CD4-positive, CD25-positive, alpha-beta regulatory T cell (primary cell): ENCODE data around the gene ANKRD11. TPM values are rescaled to one million over a fixed set of nuclear protein-coding genes. Genes with fewer than 3 reads are reported as not detected.

Experiments used
- ATAC-seq, 2 donors: fragments of 150-1000 bp; cut with Tn5 transposase; one replicate each; pipeline ENCODE4 v1.10.0; 2021; ENCODE audit warnings: low read depth in 2 of 2, moderate number of reproducible peaks in 2 of 2, moderate library complexity in 1 of 2
- DNase-seq, 3 donors: peaks; one replicate each; pipeline versions ENCODE4 v3.0.0 to v3.0.0-alpha.2; 2012 to 2022; ENCODE audit warnings: mixed read lengths in 1 of 3
- H3K27ac ChIP-seq: one replicate; pipeline ENCODE4 v1.7.0; 2013; ENCODE audit warnings: mild to moderate bottlenecking, low read length; ENCODE audit not compliant: insufficient read depth, poor library complexity, severe bottlenecking
- H3K27me3 ChIP-seq: one replicate; pipeline ENCODE4 v1.7.0; 2013; ENCODE audit warnings: low read length; ENCODE audit not compliant: control insufficient read depth, insufficient read depth
- H3K36me3 ChIP-seq: one replicate; pipeline ENCODE4 v1.7.0; 2013; ENCODE audit warnings: mild to moderate bottlenecking, low read length, moderate library complexity; ENCODE audit not compliant: control insufficient read depth, insufficient read depth
- H3K4me1 ChIP-seq: 2 replicates; pipeline ENCODE4 v1.7.0; 2013; ENCODE audit warnings: mild to moderate bottlenecking, low read length; ENCODE audit not compliant: insufficient read depth, control insufficient read depth, poor library complexity, severe bottlenecking
- H3K4me3 ChIP-seq: one replicate; pipeline ENCODE4 v1.7.0; 2013; ENCODE audit warnings: low read depth, mild to moderate bottlenecking, low read length, moderate library complexity
- H3K9me3 ChIP-seq, 2 experiments: 1 replicate in 1 of 2; 2 replicates in 1 of 2; pipeline ENCODE4 v1.7.0; 2013; ENCODE audit warnings: low read length in 2 of 2, mild to moderate bottlenecking in 1 of 2, moderate library complexity in 1 of 2; ENCODE audit not compliant: control insufficient read depth in 2 of 2
- H3K27ac Mint-ChIP-seq, 3 donors: one replicate each; pipeline ENCODE4 v1.8.0; 2020 to 2022; ENCODE audit warnings: mild to moderate bottlenecking in 3 of 3, mixed read lengths in 3 of 3, moderate library complexity in 2 of 3
- H3K27me3 Mint-ChIP-seq: one replicate; pipeline ENCODE4 v1.8.0; 2022; ENCODE audit warnings: mild to moderate bottlenecking, mixed read lengths
- H3K36me3 Mint-ChIP-seq: one replicate; pipeline ENCODE4 v1.8.0; 2020; ENCODE audit warnings: mixed read lengths
- H3K4me1 Mint-ChIP-seq, 4 donors: one replicate each; pipeline ENCODE4 v1.8.0; 2020 to 2022; ENCODE audit warnings: mixed read lengths in 4 of 4, mild to moderate bottlenecking in 1 of 4
- H3K4me3 Mint-ChIP-seq, 4 donors: one replicate each; pipeline ENCODE4 v1.8.0; 2020 to 2022; ENCODE audit warnings: mild to moderate bottlenecking in 4 of 4, mixed read lengths in 4 of 4, moderate library complexity in 3 of 4
- H3K9me3 Mint-ChIP-seq, 7 donors: one replicate each; pipeline ENCODE4 v1.8.0; 2020 to 2022; ENCODE audit warnings: mixed read lengths in 7 of 7, mild to moderate bottlenecking in 3 of 7, moderate library complexity in 2 of 7
- polyA plus RNA-seq, 4 donors: library from polyadenylated mRNA; unstranded; fragments of 300-500 nt; fragmentation: Illumina TruSeq; gene quantifications; one replicate each; pipeline ENCODE4 v1.2.3, GENCODE V29; 2021
- total RNA-seq: library from RNA; stranded (reverse); gene quantifications from one replicate; pipeline ENCODE4 v1.2.3, GENCODE V29; 2022

Gene ANKRD11
- total and polyA plus RNA-seq, 5 donors from 2014 or later, result 8.7 to 323 (median 18.6) TPM

- Mint-ChIP-seq H3K27ac (peak overlapping the region in 1 of 3 donors; percentile 65), H3K9me3 (peaks cover 0 to 3% (median 0%) of the 10 kb centered on the region in 7 donors), H3K4me3 (peak overlapping the region in 1 of 4 donors; percentile 61), H3K36me3 (peaks cover 13% of the 10 kb centered on the region), H3K4me1 (peaks cover 24 to 93% (median 54%) of the 10 kb centered on the region in 4 donors), H3K27me3 (no peaks in the 10 kb centered on the region)
- Histone ChIP-seq H3K9me3 (no peaks in the 10 kb centered on the region), H3K4me3 (no peak overlapping the region), H3K27me3 (no peaks in the 10 kb centered on the region), H3K36me3 (peaks cover 21% of the 10 kb centered on the region), H3K4me1 (peaks cover 53% of the 10 kb centered on the region), H3K27ac (no peak overlapping the region)
- DNase-seq (no peak), ATAC-seq (no peak)
Observed at GRCh38 chr16:89375021-89375420, 115.3 kb downstream of the ANKRD11 start.

- Histone ChIP-seq H3K4me3 (no peak overlapping the region), H3K27me3 (no peaks in the 10 kb centered on the region), H3K36me3 (peaks cover 24% of the 10 kb centered on the region), H3K27ac (no peak overlapping the region), H3K9me3 (no peaks in the 10 kb centered on the region), H3K4me1 (peaks cover 57% of the 10 kb centered on the region)
- no peaks in the 10 kb centered on the region for H3K27me3 Mint-ChIP-seq
- H3K27ac Mint-ChIP-seq, result peak overlapping the region in 2 of 3 donors; percentile 14 to 65
- H3K36me3 Mint-ChIP-seq, result peaks cover 13% of the 10 kb centered on the region
- DNase-seq (no peak), ATAC-seq (no peak)
- peak overlapping the region in 2 of 4 donors; percentile 4 to 61 for H3K4me3 Mint-ChIP-seq
- H3K4me1 Mint-ChIP-seq, result peaks cover 18 to 93% (median 53%) of the 10 kb centered on the region in 4 donors
- peaks cover 0 to 3% (median 0%) of the 10 kb centered on the region in 7 donors for H3K9me3 Mint-ChIP-seq
Observed at GRCh38 chr16:89374393-89374960, 115.9 kb downstream of the ANKRD11 start.

GRCh38 chr16:89373355-89374110 lies 116.8 kb downstream of the ANKRD11 start:
- H3K27ac ChIP-seq, result no peak overlapping the region
- H3K4me3 ChIP-seq, result no peak overlapping the region
- no peak for ATAC-seq
- H3K27me3 ChIP-seq, result no peaks in the 10 kb centered on the region
- DNase-seq, result no peak
- peaks cover 13% of the 10 kb centered on the region for H3K36me3 Mint-ChIP-seq
- no peak overlapping the region for H3K27ac Mint-ChIP-seq
- H3K4me1 ChIP-seq, result peaks cover 55% of the 10 kb centered on the region
- H3K4me1 Mint-ChIP-seq, result peaks cover 17 to 94% (median 56%) of the 10 kb centered on the region in 4 donors
- H3K4me3 Mint-ChIP-seq, result peak overlapping the region in 1 of 4 donors; percentile 35
- H3K27me3 Mint-ChIP-seq, result no peaks in the 10 kb centered on the region
- peaks cover 31% of the 10 kb centered on the region for H3K36me3 ChIP-seq
- H3K9me3 ChIP-seq, result no peaks in the 10 kb centered on the region
- peaks cover 0 to 3% (median 0%) of the 10 kb centered on the region in 7 donors for H3K9me3 Mint-ChIP-seq

- no peak overlapping the region for H3K4me3 ChIP-seq
- Mint-ChIP-seq H3K27ac (no peak overlapping the region), H3K36me3 (peaks cover 16% of the 10 kb centered on the region), H3K4me3 (no peak overlapping the region), H3K27me3 (no peaks in the 10 kb centered on the region), H3K4me1 (peaks cover 11 to 93% (median 54%) of the 10 kb centered on the region in 4 donors), H3K9me3 (peaks cover 0 to 3% (median 0%) of the 10 kb centered on the region in 7 donors)
- no peak overlapping the region for H3K27ac ChIP-seq
- H3K9me3 ChIP-seq, result no peaks in the 10 kb centered on the region
- no peak for ATAC-seq
- no peak for DNase-seq
- H3K4me1 ChIP-seq, result peaks cover 53% of the 10 kb centered on the region
- peaks cover 31% of the 10 kb centered on the region for H3K36me3 ChIP-seq
- H3K27me3 ChIP-seq, result no peaks in the 10 kb centered on the region
Observed at GRCh38 chr16:89371968-89372634, 118.3 kb downstream of the ANKRD11 start.

GRCh38 chr16:89371386-89371785 lies 119.0 kb downstream of the ANKRD11 start:
- Histone ChIP-seq H3K36me3 (peaks cover 31% of the 10 kb centered on the region), H3K27me3 (no peaks in the 10 kb centered on the region), H3K4me3 (no peak overlapping the region), H3K27ac (no peak overlapping the region), H3K9me3 (no peaks in the 10 kb centered on the region), H3K4me1 (peaks cover 55% of the 10 kb centered on the region)
- Mint-ChIP-seq H3K27ac (no peak overlapping the region), H3K4me3 (peak overlapping the region in 1 of 4 donors; percentile 46), H3K27me3 (no peaks in the 10 kb centered on the region), H3K4me1 (peaks cover 11 to 93% (median 52%) of the 10 kb centered on the region in 4 donors), H3K36me3 (peaks cover 20% of the 10 kb centered on the region), H3K9me3 (peaks cover 0 to 3% (median 0%) of the 10 kb centered on the region in 7 donors)
- ATAC-seq (no peak), DNase-seq (no peak)

GRCh38 chr16:89370601-89371000 lies 119.8 kb downstream of the ANKRD11 start:
- peaks cover 31% of the 10 kb centered on the region for H3K36me3 ChIP-seq
- peaks cover 55% of the 10 kb centered on the region for H3K4me1 ChIP-seq
- Mint-ChIP-seq H3K27me3 (no peaks in the 10 kb centered on the region), H3K36me3 (peaks cover 23% of the 10 kb centered on the region), H3K27ac (peak overlapping the region in 2 of 3 donors; percentile 36 to 69), H3K4me3 (peak overlapping the region in 1 of 4 donors; percentile 49), H3K4me1 (peaks cover 11 to 93% (median 49%) of the 10 kb centered on the region in 4 donors), H3K9me3 (no peaks in the 10 kb centered on the region)
- ATAC-seq (no peak), DNase-seq (no peak)
- H3K9me3 ChIP-seq, result no peaks in the 10 kb centered on the region
- H3K27ac ChIP-seq, result no peak overlapping the region
- no peaks in the 10 kb centered on the region for H3K27me3 ChIP-seq
- no peak overlapping the region for H3K4me3 ChIP-seq

- H3K9me3 ChIP-seq, result no peaks in the 10 kb centered on the region
- H3K27me3 Mint-ChIP-seq, result no peaks in the 10 kb centered on the region
- H3K4me3 ChIP-seq, result no peak overlapping the region
- H3K27ac Mint-ChIP-seq, result peak overlapping the region in 1 of 3 donors; percentile 69
- H3K36me3 Mint-ChIP-seq, result peaks cover 23% of the 10 kb centered on the region
- H3K4me1 Mint-ChIP-seq, result peaks cover 13 to 94% (median 53%) of the 10 kb centered on the region in 4 donors
- DNase-seq (no peak), ATAC-seq (no peak)
- peaks cover 31% of the 10 kb centered on the region for H3K36me3 ChIP-seq
- no peaks in the 10 kb centered on the region for H3K9me3 Mint-ChIP-seq
- no peak overlapping the region for H3K27ac ChIP-seq
- peak overlapping the region in 2 of 4 donors; percentile 21 to 22 for H3K4me3 Mint-ChIP-seq
- H3K27me3 ChIP-seq, result no peaks in the 10 kb centered on the region
- peaks cover 57% of the 10 kb centered on the region for H3K4me1 ChIP-seq
Observed at GRCh38 chr16:89370081-89370511, 120.3 kb downstream of the ANKRD11 start.
